ENCODE measurements around the gene IGF1.

Gene IGF1

DNA sequence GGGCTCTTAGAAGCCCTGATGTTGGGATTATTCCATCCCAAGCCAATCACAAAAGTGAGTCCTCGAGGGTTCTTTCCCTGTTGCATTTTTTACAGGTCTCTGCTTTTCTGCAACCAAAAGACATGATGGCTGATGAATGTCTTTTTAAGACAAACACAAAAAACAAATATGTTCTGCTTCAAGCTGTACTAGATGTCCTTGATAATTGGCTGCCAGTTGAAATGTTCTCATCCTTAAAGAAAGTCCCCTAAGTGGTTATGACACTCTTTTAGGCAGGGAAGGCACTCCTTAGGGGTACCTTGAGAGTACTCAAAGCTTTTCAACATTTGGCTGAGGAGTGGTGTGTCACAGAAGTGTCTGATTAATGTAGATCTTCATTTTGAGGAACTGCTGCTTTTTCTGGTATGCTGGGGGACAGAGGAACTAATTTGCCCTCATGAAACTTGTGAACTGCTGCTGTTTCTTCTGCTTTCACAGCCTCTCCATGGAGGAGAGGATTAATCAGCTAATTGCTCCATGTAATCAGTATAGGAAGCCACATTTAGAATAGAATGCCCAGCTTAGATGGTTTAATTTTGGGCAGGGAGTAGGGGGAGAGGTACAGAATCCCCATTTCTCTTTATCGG, 22.8 kb upstream of the IGF1 start:
- H2BK5ac ChIP-seq (ENCODE audit: low read length) = no peak overlapping the region
- no peaks in the 10 kb centered on the region for H3K36me3 ChIP-seq (replicated peaks in 1 of 2; ENCODE audit: control insufficient read depth in 2 of 2, insufficient read depth in 2 of 2, low read length in 2 of 2)
- no CpG with 5 or more reads among the region's 2 CpGs for WGBS, 2 donors (ENCODE audit: extremely low coverage in 2 of 2, insufficient read length in 2 of 2, insufficient replicate concordance in 1 of 2)
- no peak overlapping the region for H3K27ac ChIP-seq (replicated peaks; ENCODE audit: low read length)
- no peak overlapping the region for H3K23ac ChIP-seq (ENCODE audit: low read depth, low read length, poor library complexity)
- no peaks in the 10 kb centered on the region for H3K27me3 ChIP-seq (ENCODE audit: control insufficient read depth in 3 of 3, insufficient read depth in 3 of 3, low read depth in 1 of 3, low read length in 3 of 3)
- H3K9ac ChIP-seq (ENCODE audit: low read depth, low read length, poor library complexity) = no peak overlapping the region
- DNase-seq (ENCODE audit: low spot score) = no peak
- no peak overlapping the region for H3K4me2 ChIP-seq (ENCODE audit: insufficient read depth, low read length, poor library complexity, severe bottlenecking)
- no peak overlapping the region for H4K8ac ChIP-seq (ENCODE audit: low read depth, low read length)
- H3K4me1 ChIP-seq (ENCODE audit: control insufficient read depth in 2 of 2, insufficient read depth in 1 of 2, low read depth in 1 of 2, low read length in 2 of 2) = peaks cover 0 to 1% of the 10 kb centered on the region in 2 donors
- H2BK12ac ChIP-seq (ENCODE audit: low read length) = no peak overlapping the region
- H3K79me1 ChIP-seq (ENCODE audit: low read depth, low read length) = no peaks in the 10 kb centered on the region
- no peak overlapping the region for H3K4me3 ChIP-seq (ENCODE audit: low read length in 2 of 2)
- no peaks in the 10 kb centered on the region for H3K9me3 ChIP-seq (replicated peaks in 1 of 2; ENCODE audit: control insufficient read depth in 2 of 2, insufficient read depth in 1 of 2, low read depth in 1 of 2, low read length in 2 of 2)
- no peak overlapping the region for H2AK5ac ChIP-seq (ENCODE audit: low read depth, low read length)
- no peak overlapping the region for H4K91ac ChIP-seq (ENCODE audit: low read depth, low read length, poor library complexity)
- H2BK15ac ChIP-seq (ENCODE audit: low read length) = no peak overlapping the region
- H3K4ac ChIP-seq (ENCODE audit: low read length) = no peak overlapping the region
- no peak overlapping the region for H2AFZ ChIP-seq (ENCODE audit: low read length)
- no peak overlapping the region for H3K14ac ChIP-seq (ENCODE audit: low read length)
- H3K18ac ChIP-seq (ENCODE audit: low read length) = no peak overlapping the region
- no peak overlapping the region for H2BK120ac ChIP-seq (ENCODE audit: low read depth, low read length)

DNA sequence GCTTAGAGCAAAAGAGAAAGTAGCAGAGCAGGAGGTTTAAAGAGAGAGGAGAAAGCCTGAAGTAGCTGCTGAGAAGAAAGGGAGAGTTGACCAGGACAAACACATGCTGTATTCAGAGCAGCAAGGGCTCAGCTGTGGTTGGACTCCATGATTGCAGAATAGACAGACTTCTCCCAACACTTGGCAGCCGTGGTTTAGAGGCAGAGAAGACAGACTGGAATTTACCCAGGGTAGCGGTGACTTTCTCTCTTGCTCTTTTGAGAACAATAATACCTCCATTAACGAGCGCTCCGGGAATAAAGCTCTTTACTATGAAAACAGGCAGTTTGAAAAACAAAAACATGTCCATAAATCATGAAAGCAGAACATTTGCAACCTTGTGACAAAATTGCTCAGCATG, 21.4 kb upstream of the IGF1 start:
- Histone ChIP-seq H2AFZ (ENCODE audit: low read length) (no peak overlapping the region), H3K4me2 (ENCODE audit: insufficient read depth, low read length, poor library complexity, severe bottlenecking) (no peak overlapping the region), H3K9ac (ENCODE audit: low read depth, low read length, poor library complexity) (no peak overlapping the region), H3K27ac (replicated peaks; ENCODE audit: low read length) (no peak overlapping the region), H3K18ac (ENCODE audit: low read length) (no peak overlapping the region), H4K91ac (ENCODE audit: low read depth, low read length, poor library complexity) (no peak overlapping the region), H3K27me3 (ENCODE audit: control insufficient read depth in 3 of 3, insufficient read depth in 3 of 3, low read depth in 1 of 3, low read length in 3 of 3) (no peaks in the 10 kb centered on the region), H4K8ac (ENCODE audit: low read depth, low read length) (no peak overlapping the region), H2BK15ac (ENCODE audit: low read length) (no peak overlapping the region), H2BK12ac (ENCODE audit: low read length) (no peak overlapping the region), H3K4me3 (ENCODE audit: low read length in 2 of 2) (no peak overlapping the region), H3K79me1 (ENCODE audit: low read depth, low read length) (no peaks in the 10 kb centered on the region), H2BK5ac (ENCODE audit: low read length) (no peak overlapping the region), H3K4me1 (ENCODE audit: control insufficient read depth in 2 of 2, insufficient read depth in 1 of 2, low read depth in 1 of 2, low read length in 2 of 2) (peaks cover 0 to 1% of the 10 kb centered on the region in 2 donors), H3K36me3 (replicated peaks in 1 of 2; ENCODE audit: control insufficient read depth in 2 of 2, insufficient read depth in 2 of 2, low read length in 2 of 2) (no peaks in the 10 kb centered on the region), H3K4ac (ENCODE audit: low read length) (no peak overlapping the region), H3K9me3 (replicated peaks in 1 of 2; ENCODE audit: control insufficient read depth in 2 of 2, insufficient read depth in 1 of 2, low read depth in 1 of 2, low read length in 2 of 2) (no peaks in the 10 kb centered on the region), H3K23ac (ENCODE audit: low read depth, low read length, poor library complexity) (no peak overlapping the region), H3K14ac (ENCODE audit: low read length) (no peak overlapping the region), H2BK120ac (ENCODE audit: low read depth, low read length) (no peak overlapping the region), H2AK5ac (ENCODE audit: low read depth, low read length) (no peak overlapping the region)
- no peak for DNase-seq (ENCODE audit: low spot score)
- no CpG with 5 or more reads among the region's 5 CpGs for WGBS, 2 donors (ENCODE audit: extremely low coverage in 2 of 2, insufficient read length in 2 of 2, insufficient replicate concordance in 1 of 2)

DNA sequence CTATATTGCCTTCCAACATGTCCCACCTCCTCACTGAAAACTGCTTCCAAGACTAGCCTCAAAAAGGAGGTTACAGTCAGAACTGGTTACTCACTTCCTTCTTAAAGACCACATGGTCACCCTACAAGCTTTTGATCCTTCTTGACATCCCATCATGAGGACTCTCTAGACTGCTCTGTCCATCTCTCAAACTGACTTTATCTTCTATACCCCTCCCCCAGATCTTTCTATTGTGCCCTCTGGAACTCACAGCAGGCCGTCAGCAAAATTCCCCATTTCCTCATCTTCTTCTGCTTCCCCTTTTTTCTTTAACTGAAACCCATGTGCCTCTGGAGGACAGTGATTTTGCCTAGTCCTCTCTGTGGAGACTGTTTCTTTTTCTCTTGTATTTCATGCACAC, 18.1 kb upstream of the IGF1 start:
- Histone ChIP-seq H3K4me3 (ENCODE audit: low read length in 2 of 2) (no peak overlapping the region), H3K9me3 (replicated peaks in 1 of 2; ENCODE audit: control insufficient read depth in 2 of 2, insufficient read depth in 1 of 2, low read depth in 1 of 2, low read length in 2 of 2) (no peaks in the 10 kb centered on the region), H2BK120ac (ENCODE audit: low read depth, low read length) (no peak overlapping the region), H4K91ac (ENCODE audit: low read depth, low read length, poor library complexity) (no peak overlapping the region), H2BK12ac (ENCODE audit: low read length) (no peak overlapping the region), H3K4me1 (ENCODE audit: control insufficient read depth in 2 of 2, insufficient read depth in 1 of 2, low read depth in 1 of 2, low read length in 2 of 2) (peaks cover 0 to 1% of the 10 kb centered on the region in 2 donors), H3K18ac (ENCODE audit: low read length) (no peak overlapping the region), H3K14ac (ENCODE audit: low read length) (no peak overlapping the region), H4K8ac (ENCODE audit: low read depth, low read length) (no peak overlapping the region), H2AFZ (ENCODE audit: low read length) (no peak overlapping the region), H3K27ac (replicated peaks; ENCODE audit: low read length) (no peak overlapping the region), H3K79me1 (ENCODE audit: low read depth, low read length) (no peaks in the 10 kb centered on the region), H3K36me3 (replicated peaks in 1 of 2; ENCODE audit: control insufficient read depth in 2 of 2, insufficient read depth in 2 of 2, low read length in 2 of 2) (no peaks in the 10 kb centered on the region), H3K27me3 (ENCODE audit: control insufficient read depth in 3 of 3, insufficient read depth in 3 of 3, low read depth in 1 of 3, low read length in 3 of 3) (no peaks in the 10 kb centered on the region), H3K4me2 (ENCODE audit: insufficient read depth, low read length, poor library complexity, severe bottlenecking) (no peak overlapping the region), H2BK15ac (ENCODE audit: low read length) (no peak overlapping the region), H3K9ac (ENCODE audit: low read depth, low read length, poor library complexity) (no peak overlapping the region), H3K23ac (ENCODE audit: low read depth, low read length, poor library complexity) (no peak overlapping the region), H2BK5ac (ENCODE audit: low read length) (no peak overlapping the region), H2AK5ac (ENCODE audit: low read depth, low read length) (no peak overlapping the region), H3K4ac (ENCODE audit: low read length) (no peak overlapping the region)
- DNase-seq (ENCODE audit: low spot score) = no peak
- no CpG with 5 or more reads among the region's 1 CpG for WGBS, 2 donors (ENCODE audit: extremely low coverage in 2 of 2, insufficient read length in 2 of 2, insufficient replicate concordance in 1 of 2)

DNA sequence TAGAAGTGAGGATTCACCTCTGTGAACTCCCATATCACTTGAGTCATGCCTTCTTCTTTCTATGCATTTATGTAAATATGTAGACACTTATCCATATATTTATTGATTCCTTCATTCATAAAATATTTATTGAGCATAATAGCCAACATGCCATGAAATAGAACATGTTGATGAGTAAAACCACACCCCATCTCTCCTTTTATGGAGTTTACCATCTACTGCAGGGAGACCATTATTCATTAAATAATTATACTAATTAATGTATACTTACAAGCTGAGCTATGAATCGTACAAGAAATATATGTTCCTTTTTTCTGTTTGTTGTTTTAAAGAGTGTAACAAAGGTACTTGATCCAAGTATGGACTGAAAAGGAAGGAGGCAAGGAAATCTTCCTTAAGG, 17.4 kb upstream of the IGF1 start:
- Histone ChIP-seq H3K14ac (ENCODE audit: low read length) (no peak overlapping the region), H2BK5ac (ENCODE audit: low read length) (no peak overlapping the region), H2BK12ac (ENCODE audit: low read length) (no peak overlapping the region), H2BK120ac (ENCODE audit: low read depth, low read length) (no peak overlapping the region), H2BK15ac (ENCODE audit: low read length) (no peak overlapping the region), H3K9me3 (replicated peaks in 1 of 2; ENCODE audit: control insufficient read depth in 2 of 2, insufficient read depth in 1 of 2, low read depth in 1 of 2, low read length in 2 of 2) (no peaks in the 10 kb centered on the region), H3K4me3 (ENCODE audit: low read length in 2 of 2) (no peak overlapping the region), H2AK5ac (ENCODE audit: low read depth, low read length) (no peak overlapping the region), H3K27me3 (ENCODE audit: control insufficient read depth in 3 of 3, insufficient read depth in 3 of 3, low read depth in 1 of 3, low read length in 3 of 3) (no peaks in the 10 kb centered on the region), H2AFZ (ENCODE audit: low read length) (no peak overlapping the region), H3K9ac (ENCODE audit: low read depth, low read length, poor library complexity) (no peak overlapping the region), H4K8ac (ENCODE audit: low read depth, low read length) (no peak overlapping the region), H3K23ac (ENCODE audit: low read depth, low read length, poor library complexity) (no peak overlapping the region), H3K27ac (replicated peaks; ENCODE audit: low read length) (no peak overlapping the region), H4K91ac (ENCODE audit: low read depth, low read length, poor library complexity) (no peak overlapping the region), H3K4me1 (ENCODE audit: control insufficient read depth in 2 of 2, insufficient read depth in 1 of 2, low read depth in 1 of 2, low read length in 2 of 2) (peaks cover 0 to 1% of the 10 kb centered on the region in 2 donors), H3K4me2 (ENCODE audit: insufficient read depth, low read length, poor library complexity, severe bottlenecking) (no peak overlapping the region), H3K4ac (ENCODE audit: low read length) (no peak overlapping the region), H3K36me3 (replicated peaks in 1 of 2; ENCODE audit: control insufficient read depth in 2 of 2, insufficient read depth in 2 of 2, low read length in 2 of 2) (no peaks in the 10 kb centered on the region), H3K18ac (ENCODE audit: low read length) (no peak overlapping the region), H3K79me1 (ENCODE audit: low read depth, low read length) (no peaks in the 10 kb centered on the region)
- no peak for DNase-seq (ENCODE audit: low spot score)
- no CpG with 5 or more reads among the region's 1 CpG for WGBS, 2 donors (ENCODE audit: extremely low coverage in 2 of 2, insufficient read length in 2 of 2, insufficient replicate concordance in 1 of 2)
